GM10266 (cell line): ENCODE data around the gene TRIM52.
A peak's percentile ranks its signal among the peaks of the same experiment; 100 is the strongest.

Experiments
- DNase-seq: peaks from one replicate; pipeline ENCODE4 v3.0.0; 2012; ENCODE audit errors: extremely low spot score
- CTCF ChIP-seq: IDR thresholded peaks from 2 replicates; pipeline ENCODE4 v1.5.1; 2012; ENCODE audit warnings: mild to moderate bottlenecking, low read depth; ENCODE audit not compliant: control insufficient read depth, insufficient read depth; ENCODE audit errors: missing control alignments

TRIM52 gene

GRCh38 chr5:181245427-181246275 is 15.3 kb downstream of the TRIM52 start:
- TF ChIP-seq CTCF = no peak

GRCh38 chr5:181243564-181244343 is 17.2 kb downstream of the TRIM52 start, which contains the start of gene RACK1:
Gene RACK1, minus strand, starts transcription at chr5:181243906. Its CDS starts 106 bp downstream, at chr5:181243800.
- peak; percentile 89 for DNase-seq
- no peak for TF ChIP-seq CTCF

More at GRCh38 chr5:181245427-181246275, 15.3 kb downstream of the TRIM52 start:
- DNase-seq = no peak

GRCh38 chr5:181243018-181243563 is 17.9 kb downstream of the TRIM52 start:
- TF ChIP-seq CTCF = no peak
- no peak for DNase-seq

GRCh38 chr5:181242031-181242451 is 18.9 kb downstream of the TRIM52 start:
- TF ChIP-seq CTCF = no peak
- no peak for DNase-seq

GRCh38 chr5:181241393-181241975 is 19.5 kb downstream of the TRIM52 start:
- no peak for TF ChIP-seq CTCF
- no peak for DNase-seq

GRCh38 chr5:181239062-181239663 is 21.8 kb downstream of the TRIM52 start:
- DNase-seq = no peak
- no peak for TF ChIP-seq CTCF
